HepG2 (cell line): ENCODE data around the gene PRDX5. TPM values are rescaled to one million over a fixed set of nuclear protein-coding genes. Genes with fewer than 3 reads are reported as not detected.
A peak's percentile ranks its signal among the peaks of the same experiment; 100 is the strongest.

Source experiments
- ATAC-seq: fragments of 200-7000 bp; cut with Tn5 transposase; 3 replicates; pipeline ENCODE4 v1.9.1; 2020; ENCODE audit warnings: mild to moderate bottlenecking, moderate library complexity
- BruUV-seq: library from RNA; stranded (reverse); fragments of 400-500 nt; replicated peaks from 2 replicates; lab custom pipeline; 2021; lab: Mats Ljungman, UMichigan
- CTCF ChIA-PET: fragments of 300-600 bp; formaldehyde crosslinking; extraction: SDS; loops from one replicate; lab custom pipeline; 2021; ENCODE audit warnings: low total read pairs, inconsistent platforms, low intra/inter-chr PET ratio; lab: Yijun Ruan, JAX
- POLR2A ChIA-PET: fragments of 350-600 bp; sonication (Branson Sonifier 250); formaldehyde crosslinking; loops from one replicate; lab custom pipeline; 2020; ENCODE audit warnings: antibody characterized with exemption, inconsistent platforms; lab: Yijun Ruan, JAX
- DNase-seq: peaks from one replicate; pipeline ENCODE4 v3.0.0-alpha.2; 2015; ENCODE audit warnings: low spot score
- FAIRE-seq: peaks from 3 replicates; lab custom pipeline; 2011; peaks lifted over from hg19 to GRCh38; lab: Jason Lieb, UNC
- H2AFZ ChIP-seq: one replicate; pipeline ENCODE4 v1.6.1; 2011; ENCODE audit warnings: low read length, inconsistent platforms
- H3K27ac ChIP-seq: fragments of 300-600 bp; 3 replicates; pipeline ENCODE4 v1.8.0; 2011; ENCODE audit warnings: mixed run types, mild to moderate bottlenecking, mixed read lengths, low read length, inconsistent platforms; ENCODE audit not compliant: insufficient read depth; ENCODE audit errors: extremely low read length
- H3K27me3 ChIP-seq, 2 experiments: fragments of 200-600 bp in 1 of 2; 2 replicates in 1 of 2; 3 replicates in 1 of 2; pipeline versions ENCODE4 v1.6.0 to v1.8.0; 2011; ENCODE audit warnings: low read length in 2 of 2, mild to moderate bottlenecking in 2 of 2, moderate library complexity in 2 of 2, inconsistent platforms in 1 of 2; ENCODE audit not compliant: insufficient read depth in 2 of 2, control insufficient read depth in 1 of 2
- H3K36me3 ChIP-seq, 2 experiments: fragments of 200-600 bp in 1 of 2; replicated peaks in 1 of 2; 2 replicates in 1 of 2; 3 replicates in 1 of 2; pipeline versions ENCODE4 v1.5.1 to v1.8.0; 2011; ENCODE audit warnings: low read length in 2 of 2, inconsistent platforms in 1 of 2; ENCODE audit not compliant: insufficient read depth in 2 of 2, control insufficient read depth in 1 of 2
- H3K4me1 ChIP-seq: 2 replicates; pipeline ENCODE4 v1.5.1; 2012; ENCODE audit warnings: low read length, inconsistent platforms; ENCODE audit not compliant: insufficient read depth
- H3K4me2 ChIP-seq: 2 replicates; pipeline ENCODE4 v1.6.0; 2011; ENCODE audit warnings: low read depth, low read length, inconsistent platforms
- H3K4me3 ChIP-seq, 3 experiments: fragments of 200-600 bp in 1 of 3; sonication (generic), shearing (Covaris generic) in 1 of 3; replicated peaks in 1 of 3; 2 replicates each; pipeline ENCODE4 v1.5.1; 2011 to 2016; ENCODE audit warnings: low read length in 3 of 3, inconsistent platforms in 2 of 3, low read depth in 2 of 3, mild to moderate bottlenecking in 2 of 3, control low read depth in 1 of 3, mixed read lengths in 1 of 3; ENCODE audit not compliant: insufficient read depth in 1 of 3
- H3K79me2 ChIP-seq: one replicate; pipeline ENCODE4 v1.6.1; 2011; ENCODE audit warnings: low read length, inconsistent platforms; ENCODE audit not compliant: insufficient read depth
- H3K9ac ChIP-seq: 2 replicates; pipeline ENCODE4 v1.6.0; 2011; ENCODE audit warnings: mild to moderate bottlenecking, low read depth, low read length, inconsistent platforms; ENCODE audit not compliant: insufficient read depth
- H3K9me3 ChIP-seq: 2 replicates; pipeline ENCODE4 v1.5.1; 2012; ENCODE audit warnings: mild to moderate bottlenecking, low read length
- H4K20me1 ChIP-seq: 2 replicates; pipeline ENCODE4 v1.6.0; 2011; ENCODE audit warnings: inconsistent platforms, mild to moderate bottlenecking, low read length, moderate library complexity; ENCODE audit not compliant: insufficient read depth
- ARNTL ChIP-seq: sonication (generic); formaldehyde crosslinking; IDR thresholded peaks from 2 replicates; pipeline ENCODE4 v1.4.0; 2020; ENCODE audit warnings: mild to moderate bottlenecking, missing genetic modification reagents
- ASH2L ChIP-seq: fragments of 300-600, 200-600 bp; sonication (generic); IDR thresholded peaks from 2 replicates; pipeline ENCODE4 v1.7.0; 2017; ENCODE audit warnings: low read depth, mild to moderate bottlenecking, moderate library complexity, mixed read lengths, low read length; ENCODE audit not compliant: insufficient read length
- ATF4 ChIP-seq, 2 experiments: fragments of 450-650 bp in 1 of 2; sonication (generic) in 1 of 2; formaldehyde crosslinking; IDR thresholded peaks; 2 replicates each; pipeline versions ENCODE4 v1.5.0 to v1.8.0; 2020 to 2022; ENCODE audit warnings: mild to moderate bottlenecking in 1 of 2, missing genetic modification reagents in 1 of 2
- GABPB1 ChIP-seq: IDR thresholded peaks from 2 replicates; pipeline ENCODE4 v1.6.1; 2016; ENCODE audit warnings: mild to moderate bottlenecking, missing genetic modification reagents, moderate library complexity, missing compliant biosample characterization
- HIC2 ChIP-seq: sonication (generic); formaldehyde crosslinking; IDR thresholded peaks from 2 replicates; pipeline ENCODE4 v1.9.0; 2022; ENCODE audit warnings: low read depth, missing genetic modification reagents
- MXI1 ChIP-seq: IDR thresholded peaks from 3 replicates; pipeline ENCODE4 v1.6.1; 2012; ENCODE audit warnings: low read depth, low read length, inconsistent platforms, borderline replicate concordance
- MZF1 ChIP-seq: sonication (generic); formaldehyde crosslinking; IDR thresholded peaks from 2 replicates; pipeline ENCODE4 v1.8.1; 2023; ENCODE audit warnings: mild to moderate bottlenecking, missing genetic modification reagents, borderline replicate concordance
- POLR2A ChIP-seq, 2 experiments: IDR thresholded peaks; 2 replicates each; pipeline ENCODE4 v1.6.1; 2011; ENCODE audit warnings: low read depth in 2 of 2, low read length in 2 of 2, mild to moderate bottlenecking in 1 of 2, moderate library complexity in 1 of 2; ENCODE audit not compliant: insufficient read depth in 1 of 2
- POLR2G ChIP-seq: fragments of 200-400 bp; formaldehyde crosslinking; IDR thresholded peaks from 2 replicates; pipeline ENCODE4 v1.6.1; 2018; ENCODE audit warnings: mild to moderate bottlenecking, low read depth, low read length, moderate library complexity
- SMC3 ChIP-seq: IDR thresholded peaks from 2 replicates; pipeline ENCODE4 v1.6.1; 2011; ENCODE audit warnings: low read length, improper control_type of control experiment
- TFDP1 ChIP-seq: IDR thresholded peaks from 2 replicates; pipeline ENCODE4 v1.6.1; 2016; ENCODE audit warnings: missing compliant biosample characterization, missing genetic modification reagents, borderline replicate concordance
- THAP7 ChIP-seq: sonication (generic); formaldehyde crosslinking; IDR thresholded peaks from 2 replicates; pipeline ENCODE4 v1.8.1; 2023; ENCODE audit warnings: mild to moderate bottlenecking, missing genetic modification reagents
- ZFP90 ChIP-seq: sonication (generic); formaldehyde crosslinking; IDR thresholded peaks from 2 replicates; pipeline ENCODE4 v1.8.0; 2022; ENCODE audit warnings: missing genetic modification reagents, mild to moderate bottlenecking, inconsistent platforms, borderline replicate concordance
- ZFX ChIP-seq: sonication (generic); formaldehyde crosslinking; IDR thresholded peaks from 2 replicates; pipeline ENCODE4 v1.4.0; 2020; ENCODE audit warnings: mild to moderate bottlenecking, low read depth, missing genetic modification reagents, moderate library complexity
- ZNF558 ChIP-seq: sonication (generic); formaldehyde crosslinking; IDR thresholded peaks from 2 replicates; pipeline ENCODE4 v1.9.0; 2022; ENCODE audit warnings: mild to moderate bottlenecking, missing genetic modification reagents, borderline replicate concordance
- ZNF629 ChIP-seq: sonication (generic); formaldehyde crosslinking; conservative IDR thresholded peaks from 2 replicates; pipeline ENCODE4 v1.5.0; 2020; ENCODE audit warnings: missing genetic modification reagents
- WGBS: methylation state at CpG from one replicate; pipeline ENCODE4 v1.1.6; 2017; ENCODE audit warnings: low lambda C conversion rate; 5-methylcytosine and 5-hydroxymethylcytosine counted together
- in situ Hi-C: cut with HindIII; loops from 2 replicates; pipeline ENCODE4 v1.10.0; 2017; ENCODE audit warnings: low pct_unique_long_range_greater_than_20kb; ENCODE audit not compliant: extremely low pct_ligation_motif_present
- intact Hi-C: fragments of 100-400 bp; cut with micrococcal nuclease; formaldehyde crosslinking; loops from one replicate; pipeline ENCODE4 v1.10.0; 2022; ENCODE audit not compliant: unreplicated experiment
- polyA plus RNA-seq, 8 experiments: library from polyadenylated mRNA; depleted of rRNA in 3 of 8; stranded (reverse) in 7 of 8; unstranded in 1 of 8; fragments of >200 nt; fragmentation: Illumina TruSeq in 4 of 8; extraction: Trizol in 4 of 8; gene quantifications; 2 replicates each; pipeline versions ENCODE4 v1.2.1 to v1.2.3, GENCODE V29; 2011 to 2016; ENCODE audit warnings: low read depth in 4 of 8, missing spikeins in 1 of 8, mixed read lengths in 1 of 8; ENCODE audit not compliant: insufficient read depth in 1 of 8
- total RNA-seq, 5 experiments: library from RNA; depleted of rRNA; stranded (reverse); fragments of >200 nt; fragmentation: Illumina TruSeq; extraction: Trizol; gene quantifications; 2 replicates each; pipeline ENCODE4 v1.2.3, GENCODE V29; 2016; ENCODE audit warnings: low read depth in 1 of 5

Gene PRDX5
- total and polyA plus RNA-seq, 2 of the 13 experiments (the other 11 are each of a cell fraction or from before 2014, with no cell fraction given): 215 to 311 TPM

GRCh38 chr11:64323373-64323772, 5.5 kb downstream of the PRDX5 start:
- H3K4me3 ChIP-seq: no peak overlapping the region
- no peaks in the 10 kb centered on the region for H3K9me3 ChIP-seq
- in situ Hi-C loops (no loop called here), intact Hi-C loops (no loop called here)
- peaks cover 4% of the 10 kb centered on the region for H3K79me2 ChIP-seq
- TF ChIP-seq TFDP1 (CRISPR knock-in tag) (no peak), HIC2 (CRISPR knock-in tag) (no peak), POLR2A (IDR thresholded peaks at IDR 0.05; ENCODE audit: insufficient read depth in 1 of 2, low read depth in 2 of 2, low read length in 2 of 2) (0 out of 4 replicates have a peak, but pooled peaks of 1 of the 2 experiments have one; percentile 12), MZF1 (CRISPR knock-in tag) (no peak), ZFX (CRISPR knock-in tag) (no peak), ZFP90 (no peak), GABPB1 (CRISPR knock-in tag) (no peak), ZNF629 (no peak), SMC3 (no peak), THAP7 (CRISPR knock-in tag) (no peak), ZNF558 (CRISPR knock-in tag) (no peak), ARNTL (CRISPR knock-in tag) (no peak), MXI1 (no peak), POLR2G (0 out of 2 replicates have a peak, but pooled peaks have one; percentile 23), ATF4 (CRISPR knock-in tag; IDR thresholded peaks at IDR 0.05) (no peak), ASH2L (no peak)
- no peak overlapping the region for H3K9ac ChIP-seq
- H3K4me1 ChIP-seq: peaks cover 18% of the 10 kb centered on the region
- no peak overlapping the region for H3K4me2 ChIP-seq
- POLR2A ChIA-PET: interaction anchor here (0.7 to 1.4 kb wide), 2 partner anchors 8 to 451 kb away, joined by 3 to 6 read pairs; no protein-coding TSS in a partner anchor
- 61% methylated on average over 4 of the region's 5 CpGs for WGBS
- no peak overlapping the region for H2AFZ ChIP-seq
- H3K36me3 ChIP-seq: peaks cover 1 to 15% of the 10 kb centered on the region in 2 experiments; a peak in 1 of 5 replicates
- CTCF ChIA-PET: no interaction called here
- ATAC-seq: no peak
- H4K20me1 ChIP-seq: no peaks in the 10 kb centered on the region
- H3K27me3 ChIP-seq: no peaks in the 10 kb centered on the region
- no TSS peak for BruUV-seq
- DNase-seq: no peak
- FAIRE-seq: no peak
- H3K27ac ChIP-seq: no peak overlapping the region
